HG02852 (cell line): ENCODE results near the gene PLET1.

Source experiments
- ATAC-seq: cut with Tn5 transposase; IDR thresholded peaks from one replicate; pipeline ENCODE4 v1.9.1; 2021; ENCODE audit warnings: mild to moderate bottlenecking, moderate library complexity; ENCODE audit not compliant: unreplicated experiment

Gene PLET1

GRCh38 chr11:112285841-112286311, 25.2 kb upstream of the PLET1 start:
- no peak for ATAC-seq

GRCh38 chr11:112281726-112282125, 21.1 kb upstream of the PLET1 start:
- no peak for ATAC-seq

DNA sequence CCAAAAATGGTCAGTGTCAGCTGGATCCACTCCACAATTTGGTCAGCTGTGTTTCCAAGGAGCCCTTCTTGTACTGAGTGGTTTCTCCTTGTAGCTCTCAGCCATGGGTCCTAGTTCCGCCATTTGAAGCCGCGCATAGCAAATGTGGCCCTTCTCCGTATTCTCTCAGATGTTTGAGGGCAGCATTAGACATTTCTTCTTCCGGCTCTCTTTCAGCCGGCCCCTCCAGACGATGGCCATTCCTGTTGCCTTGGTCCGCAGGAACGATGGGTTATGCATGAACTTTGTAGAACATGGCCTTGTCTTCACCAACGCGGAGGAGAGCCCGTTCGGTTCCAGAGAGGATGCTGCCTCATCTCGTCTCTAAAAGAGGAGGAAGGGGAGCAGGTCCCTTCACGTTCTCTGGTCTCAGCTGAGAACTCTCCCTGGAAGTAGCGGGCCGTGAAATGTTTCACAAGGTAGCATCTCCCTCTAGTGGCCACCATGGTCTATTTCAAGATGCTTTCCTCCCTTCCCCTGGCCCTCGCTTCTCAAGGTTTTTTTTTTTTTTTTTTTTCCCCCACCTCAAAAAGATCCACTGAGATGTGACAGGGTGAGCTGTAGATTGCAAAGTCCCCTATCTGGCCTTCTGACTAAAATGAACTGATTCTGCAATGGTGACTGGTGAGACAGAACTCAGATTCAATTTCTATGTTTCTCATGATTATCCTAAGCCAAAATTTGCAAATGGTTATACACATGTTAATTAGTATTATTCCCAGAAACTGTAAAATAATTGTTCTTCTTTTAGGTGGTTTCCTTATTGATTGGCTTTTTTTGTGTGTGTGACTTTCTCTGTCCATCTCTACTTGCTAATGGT, 19.8 kb upstream of the PLET1 start:
- ATAC-seq: peak; percentile 77

DNA sequence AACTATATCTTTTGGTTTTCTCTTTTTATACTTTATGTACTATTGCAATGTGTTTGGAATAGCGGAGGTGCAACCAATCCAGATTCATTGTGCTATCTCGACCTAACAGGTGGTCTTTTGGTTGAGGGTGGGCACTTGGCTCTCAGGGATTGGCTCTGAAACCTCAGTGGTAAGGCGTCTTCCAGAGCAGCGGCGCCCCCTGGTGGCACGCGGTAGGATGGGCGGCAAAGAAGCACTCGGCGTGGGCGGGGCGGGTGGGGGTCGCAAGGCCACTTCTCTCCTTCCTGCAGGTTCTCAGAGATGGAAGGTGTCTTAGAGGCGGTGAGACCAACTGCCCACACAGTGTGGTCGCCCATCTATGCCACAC, 19.2 kb upstream of the PLET1 start:
- peak; percentile 50 for ATAC-seq

DNA sequence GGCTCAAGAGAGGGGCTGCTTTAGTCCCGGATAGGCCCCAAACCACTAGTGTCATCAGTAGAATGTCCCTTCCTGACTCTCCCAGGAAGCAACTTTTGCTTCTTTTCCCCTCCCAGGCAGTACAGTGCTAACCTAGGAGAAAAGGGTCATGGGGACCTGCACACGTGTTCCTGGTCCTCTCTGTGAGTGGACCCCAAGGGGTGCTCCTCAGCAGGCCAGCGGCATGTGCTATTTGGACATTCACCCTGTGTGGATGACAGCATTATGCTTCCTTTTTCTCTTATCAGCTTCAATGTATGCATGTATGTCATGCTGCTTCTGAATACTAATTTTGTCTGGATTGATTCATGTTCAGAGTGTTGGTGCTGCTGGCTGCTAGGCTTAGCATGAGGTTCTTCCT, 18.1 kb upstream of the PLET1 start:
- no peak for ATAC-seq

DNA sequence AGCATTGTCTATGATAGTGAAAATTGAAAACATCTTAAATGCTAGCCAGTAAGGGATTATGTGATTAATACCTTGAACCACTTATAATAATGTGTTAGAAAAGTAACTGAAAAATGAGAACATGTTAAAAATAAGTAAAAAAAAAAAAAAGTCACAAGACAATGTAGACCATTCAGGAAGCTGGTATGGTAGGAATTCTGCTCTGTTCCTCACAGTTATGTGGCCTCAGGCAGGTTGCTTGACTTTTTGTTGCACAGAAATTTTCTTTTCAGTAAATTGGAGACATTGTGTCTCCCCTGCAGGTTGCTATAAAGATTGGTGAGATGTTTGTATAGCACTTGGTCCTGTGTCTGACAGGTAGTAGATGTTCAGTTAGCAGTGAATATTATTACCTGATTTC, 17.3 kb upstream of the PLET1 start:
- ATAC-seq: no peak

GRCh38 chr11:112277029-112277428, 16.4 kb upstream of the PLET1 start:
- no peak for ATAC-seq

- no peak for ATAC-seq
Measured at GRCh38 chr11:112274007-112274783, 13.5 kb upstream of the PLET1 start.

- no peak for ATAC-seq
Measured at GRCh38 chr11:112273066-112273465, 12.4 kb upstream of the PLET1 start.

- no peak for ATAC-seq
Measured at GRCh38 chr11:112271242-112271641, 10.6 kb upstream of the PLET1 start.

DNA sequence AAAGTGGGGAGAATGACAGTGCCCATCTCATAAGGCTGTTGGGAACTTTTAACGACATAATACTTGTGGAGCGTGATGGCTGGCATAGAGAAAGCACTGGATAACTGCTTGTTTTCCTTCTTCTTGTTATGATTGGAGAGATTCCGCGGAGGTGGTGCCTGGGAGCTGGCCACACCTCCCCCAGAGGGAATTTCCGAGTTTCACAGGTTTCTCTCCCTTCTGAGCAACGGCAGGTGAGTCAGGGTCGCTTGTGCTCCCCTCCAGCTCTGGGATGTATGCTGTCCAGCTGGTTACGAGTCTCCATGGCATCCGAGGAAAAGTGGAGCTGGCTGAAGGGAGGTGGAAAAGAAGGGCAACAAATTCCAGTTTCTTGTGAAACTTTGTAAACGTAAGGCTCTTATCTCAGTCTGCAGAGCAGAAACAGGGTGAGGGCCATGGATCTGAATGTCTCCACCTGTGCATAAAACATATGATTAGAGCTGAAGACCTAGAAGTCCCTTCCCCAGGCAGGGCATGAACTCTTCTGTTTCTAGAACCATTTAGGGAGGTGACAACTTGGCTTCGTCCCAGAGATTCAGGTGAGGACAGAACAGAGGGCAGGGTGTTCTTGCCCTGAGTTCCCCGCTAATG, 10.0 kb upstream of the PLET1 start:
- ATAC-seq: no peak

- ATAC-seq: no peak
Measured at GRCh38 chr11:112269139-112269538, 8.5 kb upstream of the PLET1 start.

DNA sequence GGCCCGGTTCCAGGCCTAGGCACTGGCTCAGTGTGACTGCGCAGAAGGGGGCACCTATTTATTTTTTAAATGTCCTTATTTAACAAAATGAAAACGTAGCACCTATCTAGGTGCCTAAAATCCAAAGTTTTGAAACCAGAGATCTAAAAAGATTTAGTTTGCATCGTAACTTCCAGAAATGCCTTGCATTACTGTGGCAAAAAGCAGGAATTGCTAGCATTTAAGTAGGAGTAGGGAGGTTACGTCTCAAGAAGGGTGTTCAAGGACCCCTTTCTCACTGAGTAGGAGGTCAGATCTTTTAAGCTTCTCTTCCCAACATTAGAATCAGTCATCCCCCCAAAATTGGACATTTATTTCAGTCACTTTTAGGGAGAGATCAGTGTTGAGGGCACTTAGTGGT, 7.7 kb upstream of the PLET1 start:
- ATAC-seq: no peak

DNA sequence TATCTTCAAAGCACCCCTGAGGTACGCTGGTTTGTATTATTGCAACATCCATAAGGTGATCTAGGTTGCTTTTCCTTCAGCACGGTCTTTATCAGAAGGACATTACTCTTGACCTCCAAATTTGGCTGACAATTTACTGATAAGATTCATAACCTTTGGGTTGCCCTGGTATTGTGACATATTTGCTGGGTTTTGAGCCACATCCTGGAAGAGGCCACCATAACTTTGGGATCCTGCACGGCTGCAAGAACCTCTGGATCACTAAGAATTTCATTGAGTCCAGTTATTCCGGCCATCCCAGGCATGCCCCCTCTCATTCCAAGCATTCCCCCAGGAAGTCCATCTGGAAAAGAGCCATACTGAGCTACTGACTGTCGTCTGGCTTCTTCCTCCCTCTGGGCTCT, 6.5 kb upstream of the PLET1 start:
- ATAC-seq: no peak

DNA sequence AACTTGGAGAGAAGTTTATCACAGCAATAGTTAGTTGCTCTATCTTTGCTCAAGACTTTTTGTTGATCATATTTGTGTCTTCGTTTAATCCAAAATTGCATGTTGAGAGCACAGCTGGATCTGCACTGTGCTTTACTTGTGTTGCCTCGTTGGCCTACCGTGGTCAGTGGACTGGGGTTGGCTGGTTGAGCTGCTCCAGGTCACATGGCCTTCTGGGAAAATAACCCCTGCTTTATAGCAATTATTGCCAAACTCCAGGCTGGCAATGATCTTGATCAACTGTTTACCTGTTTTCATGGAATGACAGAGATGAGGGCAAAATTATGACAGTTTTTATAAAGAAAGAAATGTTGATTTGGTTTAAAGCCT, 5.7 kb upstream of the PLET1 start:
- no peak for ATAC-seq

DNA sequence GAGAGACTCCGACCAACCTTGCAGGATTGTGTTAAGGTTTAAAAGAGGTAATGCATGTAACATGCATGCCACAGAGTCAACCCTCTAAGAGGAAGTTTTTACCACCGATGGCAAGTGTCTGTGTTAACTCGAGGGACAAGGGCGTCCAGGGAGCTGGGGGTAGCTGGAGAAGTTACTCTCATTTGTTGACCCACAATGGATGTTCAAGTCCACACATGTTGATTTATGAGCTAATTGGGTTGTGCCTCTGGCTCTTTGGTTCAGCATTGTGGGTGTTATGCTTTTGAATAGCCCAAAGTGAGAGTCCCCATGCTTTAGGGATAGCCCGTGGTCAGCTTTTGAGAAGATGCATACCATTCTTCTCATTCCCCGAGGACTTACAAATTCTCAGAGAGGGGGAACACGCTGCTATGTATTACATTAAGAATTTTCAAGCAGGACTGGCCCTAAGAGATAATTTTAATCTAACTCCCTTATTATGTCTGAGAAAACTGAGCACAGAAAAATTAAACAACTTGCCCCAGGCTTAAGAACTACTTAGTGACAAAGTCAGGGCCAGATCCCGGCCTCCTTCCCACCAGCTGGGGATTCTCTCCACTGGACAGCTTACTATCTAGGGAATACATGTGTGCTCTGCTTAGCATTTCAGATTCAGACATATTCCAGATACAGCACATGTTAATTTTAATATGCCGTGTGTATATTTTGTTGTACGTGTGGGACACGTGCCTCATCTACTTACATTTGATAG, 5.2 kb upstream of the PLET1 start:
- no peak for ATAC-seq

DNA sequence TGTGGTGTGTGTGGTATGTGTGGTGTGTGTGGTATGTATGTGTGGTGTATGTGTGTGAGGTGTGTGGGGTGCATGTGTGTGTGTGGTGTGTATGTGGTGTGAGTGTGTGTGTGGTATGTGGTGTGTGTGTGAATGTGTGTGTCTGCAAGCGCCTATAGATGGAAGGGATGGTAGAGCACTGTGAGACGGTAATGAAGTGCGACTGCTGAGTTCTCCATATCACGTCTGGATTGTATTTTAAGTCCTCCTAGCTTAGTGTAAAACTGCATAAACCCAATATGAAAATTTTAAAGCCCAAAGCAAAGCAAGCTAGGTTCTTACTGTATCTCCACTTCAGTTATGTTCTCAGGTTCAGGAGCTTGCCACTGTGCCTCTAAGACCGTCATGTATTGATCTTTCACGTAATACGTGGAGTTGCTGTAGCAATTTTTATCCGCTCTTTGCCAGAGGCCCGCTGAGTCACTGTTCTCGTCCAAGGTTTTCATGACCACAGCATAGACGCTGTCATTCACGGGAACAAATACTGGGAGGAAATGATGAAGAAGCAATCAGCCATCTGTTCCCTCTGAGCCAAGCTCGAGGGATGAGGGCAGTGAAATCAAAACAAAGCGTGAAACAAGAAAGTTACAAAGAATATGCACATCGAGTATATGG, 5.5 kb downstream of the PLET1 start:
- no peak for ATAC-seq

DNA sequence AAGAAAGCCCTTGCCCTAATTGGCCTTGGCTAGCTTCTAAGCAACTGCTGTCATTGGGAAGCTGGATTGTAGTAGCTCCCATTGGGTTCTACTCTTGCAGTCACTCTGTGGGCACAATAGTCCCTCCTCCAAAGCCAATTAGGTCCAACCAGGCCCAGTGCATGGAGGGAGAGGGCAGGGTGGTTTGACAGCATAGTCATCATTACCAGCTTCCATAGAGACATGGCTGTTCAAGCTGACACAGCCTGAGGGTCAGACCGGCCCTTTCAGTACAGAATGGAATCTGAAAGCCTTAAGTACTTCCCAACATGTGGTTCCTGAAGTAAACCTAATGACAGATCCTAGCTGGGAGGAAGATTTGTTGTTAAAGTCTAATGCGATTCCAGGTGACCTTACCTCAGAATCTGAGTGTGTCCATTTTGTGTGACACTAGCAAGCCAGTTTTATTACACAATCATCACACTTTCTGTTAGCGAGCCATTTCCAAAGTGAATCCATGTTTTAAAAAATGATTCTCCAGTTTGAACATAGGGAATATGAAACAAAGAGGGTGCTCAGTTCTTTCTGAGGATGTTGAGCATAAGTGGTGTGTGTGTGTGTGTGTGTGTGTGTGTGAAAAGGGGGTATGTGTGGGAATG, 6.9 kb downstream of the PLET1 start:
- no peak for ATAC-seq

- ATAC-seq: no peak
Measured at GRCh38 chr11:112249871-112250610, 10.6 kb downstream of the PLET1 start.
